ENCODE data around the gene MRPS24. TPM values are rescaled to one million over a fixed set of nuclear protein-coding genes. Genes with fewer than 3 reads are reported as not detected.

Gene MRPS24
- total and polyA plus RNA-seq, 2 of the 13 experiments (the other 11 are each of a cell fraction or from before 2014, with no cell fraction given) = 135 to 162 TPM

GRCh38 chr7:43914795-43915194, 45.5 kb upstream of the MRPS24 start (continued):
- TF ChIP-seq ZNF564 (CRISPR knock-in tag; IDR thresholded peaks at IDR 0.05) = no peak

GRCh38 chr7:43906331-43907010, 37.2 kb upstream of the MRPS24 start, which contains the start of gene URGCP:
TSS of gene URGCP (minus strand) at chr7:43906596. CDS start at chr7:43906575, 21 bp downstream.
- DNase-seq (ENCODE audit: low spot score) (no peak), FAIRE-seq (no peak), ATAC-seq (peak; percentile 47)
- Histone ChIP-seq H3K4me2 (ENCODE audit: low read depth, low read length) (peak within 1 kb of the TSS; percentile 79), H2AFZ (ENCODE audit: low read length) (peak within 1 kb of the TSS; percentile 70), H3K9ac (ENCODE audit: insufficient read depth, low read depth, low read length) (peak within 1 kb of the TSS; percentile 93), H3K4me3 (replicated peaks in 1 of 3; ENCODE audit: insufficient read depth in 1 of 3, low read depth in 2 of 3, low read length in 3 of 3) (peak within 1 kb of the TSS; percentile 70 to 87 (median 83)), H3K27me3 (ENCODE audit: control insufficient read depth in 1 of 2, insufficient read depth in 2 of 2, low read length in 2 of 2) (no peaks in the 10 kb centered on the region), H3K79me2 (ENCODE audit: insufficient read depth, low read length) (peaks cover 39% of the 10 kb centered on the region), H3K36me3 (replicated peaks in 1 of 2; ENCODE audit: control insufficient read depth in 1 of 2, insufficient read depth in 2 of 2, low read length in 2 of 2) (peaks cover 1 to 5% of the 10 kb centered on the region in 2 experiments; a peak in 3 of 5 replicates), H3K9me3 (ENCODE audit: low read length) (no peaks in the 10 kb centered on the region), H3K4me1 (ENCODE audit: insufficient read depth, low read length) (peaks cover 36% of the 10 kb centered on the region), H3K27ac (ENCODE audit: extremely low read length, insufficient read depth, low read length) (peak within 1 kb of the TSS; percentile 78), H4K20me1 (ENCODE audit: insufficient read depth, low read length) (peaks cover 23% of the 10 kb centered on the region)
- intact Hi-C loops (cut with micrococcal nuclease; ENCODE audit: unreplicated experiment) = no loop called here
- no TSS peak for BruUV-seq (replicated peaks)
- POLR2A ChIA-PET = interaction anchor here (0.6 to 1.0 kb wide), 3 partner anchors 19 to 52 kb away, joined by 4 read pairs; partner anchors contain the start of gene MRPS24
- in situ Hi-C loops (cut with HindIII; ENCODE audit: extremely low pct_ligation_motif_present, low pct_unique_long_range_greater_than_20kb) = no loop called here
- CTCF ChIA-PET (ENCODE audit: low intra/inter-chr PET ratio, low total read pairs) = no interaction called here
- WGBS (ENCODE audit: low lambda C conversion rate) = 9% methylated on average over 2 of the region's 73 CpGs
- TF ChIP-seq RAD21 (CRISPR knock-in tag; IDR thresholded peaks at IDR 0.05) (peak; percentile 16; the same call in 1 of the 2 replicates), TEF (CRISPR knock-in tag; IDR thresholded peaks at IDR 0.05) (0 out of 2 replicates have a peak, but pooled peaks have one; percentile 19), PHF8 (CRISPR knock-in tag; IDR thresholded peaks at IDR 0.05) (peak; percentile 60), ZNF543 (CRISPR knock-in tag; IDR thresholded peaks at IDR 0.05) (no peak), POLR2A (IDR thresholded peaks at IDR 0.05; ENCODE audit: insufficient read depth in 1 of 2, low read depth in 2 of 2, low read length in 2 of 2) (peak in 1 of 2 experiments; percentile 54; a peak in 2 of 4 replicates), KDM5B (CRISPR knock-in tag; IDR thresholded peaks at IDR 0.05; ENCODE audit: borderline replicate concordance) (0 out of 2 replicates have a peak, but pooled peaks have one; percentile 21), PRDM10 (CRISPR knock-in tag; IDR thresholded peaks at IDR 0.05; ENCODE audit: low read depth) (no peak), HOXD1 (CRISPR knock-in tag; IDR thresholded peaks at IDR 0.05) (peak; percentile 35; the same call in 1 of the 2 replicates), DBP (CRISPR knock-in tag; IDR thresholded peaks at IDR 0.05; ENCODE audit: not compliant biosample characterization) (no peak), UBTF (CRISPR knock-in tag; IDR thresholded peaks at IDR 0.05) (peak; percentile 69; the same call in 1 of the 2 replicates), AGO2 (optimal IDR thresholded peaks at IDR 0.05; ENCODE audit: low read depth, low read length) (peak; percentile 75), ZNF776 (CRISPR knock-in tag; IDR thresholded peaks at IDR 0.05) (peak; percentile 36; the same call in 1 of the 2 replicates), U2AF1 (optimal IDR thresholded peaks at IDR 0.05; ENCODE audit: low read depth, low read length) (no peak), ZEB1 (IDR thresholded peaks at IDR 0.05; ENCODE audit: insufficient replicate concordance, low read depth) (peak; percentile 87)

All from HepG2 (cell line).